GM19452 (cell line): ENCODE data around the gene METTL1.

Source experiments
- ATAC-seq: cut with Tn5 transposase; IDR thresholded peaks from one replicate; pipeline ENCODE4 v1.9.1; 2021; ENCODE audit not compliant: unreplicated experiment

The METTL1 gene

GRCh38 chr12:57738661-57739237 lies 33.2 kb downstream of the METTL1 start, which contains the start of gene AGAP2:
TSS of gene AGAP2 (minus strand) at chr12:57738742. CDS start at chr12:57738246, 496 bp downstream.
- no peak for ATAC-seq

- no peak for ATAC-seq
Observed at GRCh38 chr12:57737467-57738460, 34.1 kb downstream of the METTL1 start.

- ATAC-seq, result no peak
Observed at GRCh38 chr12:57736741-57737466, 35.0 kb downstream of the METTL1 start.

GRCh38 chr12:57735952-57736740 lies 35.8 kb downstream of the METTL1 start:
- ATAC-seq, result no peak

GRCh38 chr12:57735198-57735855 lies 36.6 kb downstream of the METTL1 start:
- no peak for ATAC-seq

GRCh38 chr12:57734591-57734990 lies 37.3 kb downstream of the METTL1 start:
- no peak for ATAC-seq

GRCh38 chr12:57733928-57734327 lies 38.0 kb downstream of the METTL1 start:
- no peak for ATAC-seq

GRCh38 chr12:57732726-57733593 lies 38.9 kb downstream of the METTL1 start:
- ATAC-seq, result no peak

- ATAC-seq, result no peak
Observed at GRCh38 chr12:57732270-57732669, 39.6 kb downstream of the METTL1 start.

GRCh38 chr12:57731411-57732080 lies 40.4 kb downstream of the METTL1 start:
- ATAC-seq, result no peak

- no peak for ATAC-seq
Observed at GRCh38 chr12:57730336-57731067, 41.4 kb downstream of the METTL1 start.

GRCh38 chr12:57729321-57729844 lies 42.5 kb downstream of the METTL1 start:
- no peak for ATAC-seq

GRCh38 chr12:57727758-57728395 lies 44.0 kb downstream of the METTL1 start:
- no peak for ATAC-seq

- ATAC-seq, result no peak
Observed at GRCh38 chr12:57726884-57727757, 44.8 kb downstream of the METTL1 start.

- no peak for ATAC-seq
Observed at GRCh38 chr12:57726151-57726883, 45.6 kb downstream of the METTL1 start.

- ATAC-seq, result no peak
Observed at GRCh38 chr12:57725851-57726150, 46.1 kb downstream of the METTL1 start.
